Right atrium auricular region (tissue), 2 donors: ENCODE measurements around the gene ROCK2. TPM values are rescaled to one million over a fixed set of nuclear protein-coding genes. Genes with fewer than 3 reads are reported as not detected.
"Not testable (repeated sequence)": the region's sequence is repeated elsewhere in the genome, so short reads cannot be mapped to it uniquely, and the experiment has no call there.

Experiments used
- DNase-seq: peaks from one replicate; pipeline ENCODE4 v3.0.0-alpha.2; 2019; ENCODE audit warnings: low spot score
- H3K27ac ChIP-seq, 2 donors: fragments of 200-600 bp; sonication (generic); 1 replicate in 1 of 2; 2 replicates in 1 of 2; pipeline ENCODE4 v1.5.1; 2016 to 2019
- H3K27me3 ChIP-seq, 2 donors: fragments of 200-600 bp; sonication (generic); one replicate each; pipeline versions ENCODE4 v1.5.1 to v1.6.0; 2017 to 2019
- H3K36me3 ChIP-seq: fragments of 200-600 bp; sonication (generic); one replicate; pipeline ENCODE4 v1.5.1; 2016
- H3K4me1 ChIP-seq, 2 donors: fragments of 200-600 bp; sonication (generic); one replicate each; pipeline versions ENCODE4 v1.5.1 to v1.6.0; 2017 to 2019
- H3K4me3 ChIP-seq, 2 donors: fragments of 200-600 bp; sonication (generic); 1 replicate in 1 of 2; 2 replicates in 1 of 2; pipeline ENCODE4 v1.5.1; 2017 to 2019; ENCODE audit warnings: mild to moderate bottlenecking in 1 of 2, moderate library complexity in 1 of 2
- H3K9me3 ChIP-seq, 2 donors: fragments of 200-600 bp; sonication (generic); one replicate each; pipeline ENCODE4 v1.5.1; 2019
- total RNA-seq, 2 donors: library from RNA; depleted of rRNA; stranded (reverse); fragments of >200 nt; gene quantifications; one replicate each; pipeline ENCODE4 v1.1.0, GENCODE V29; 2016
- TF ChIP-seq, protein P1 (sequence below), 2 donors: fragments of 200-600 bp; sonication (generic); IDR thresholded peaks; one replicate each; pipeline ENCODE4 v1.5.1; 2019; ENCODE audit warnings: antibody characterized with exemption in 2 of 2

Gene ROCK2
- total RNA-seq, 2 donors from 2014 or later = 32.3 to 32.6 TPM

DNA sequence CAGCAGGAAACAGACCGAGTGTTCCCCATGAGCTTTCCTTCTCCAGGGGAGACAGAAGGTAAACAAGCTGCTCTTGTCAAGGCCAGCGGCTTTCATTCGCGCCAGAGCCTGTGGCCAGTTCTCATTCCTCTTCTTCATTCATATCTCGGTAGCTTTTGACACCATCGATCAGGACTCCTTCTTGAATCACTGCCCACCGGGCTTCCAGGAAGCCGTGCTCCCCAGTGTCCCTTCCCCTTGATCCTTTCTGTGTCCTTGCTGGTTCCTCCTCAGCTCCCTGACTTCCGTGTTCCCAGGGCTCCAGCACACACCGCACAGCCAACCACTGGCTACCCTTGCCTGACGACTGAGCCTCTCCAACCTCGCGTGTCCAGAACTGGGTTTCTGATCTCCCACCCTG, 175.1 kb downstream of the ROCK2 start:
- TF ChIP-seq, protein P1, sequence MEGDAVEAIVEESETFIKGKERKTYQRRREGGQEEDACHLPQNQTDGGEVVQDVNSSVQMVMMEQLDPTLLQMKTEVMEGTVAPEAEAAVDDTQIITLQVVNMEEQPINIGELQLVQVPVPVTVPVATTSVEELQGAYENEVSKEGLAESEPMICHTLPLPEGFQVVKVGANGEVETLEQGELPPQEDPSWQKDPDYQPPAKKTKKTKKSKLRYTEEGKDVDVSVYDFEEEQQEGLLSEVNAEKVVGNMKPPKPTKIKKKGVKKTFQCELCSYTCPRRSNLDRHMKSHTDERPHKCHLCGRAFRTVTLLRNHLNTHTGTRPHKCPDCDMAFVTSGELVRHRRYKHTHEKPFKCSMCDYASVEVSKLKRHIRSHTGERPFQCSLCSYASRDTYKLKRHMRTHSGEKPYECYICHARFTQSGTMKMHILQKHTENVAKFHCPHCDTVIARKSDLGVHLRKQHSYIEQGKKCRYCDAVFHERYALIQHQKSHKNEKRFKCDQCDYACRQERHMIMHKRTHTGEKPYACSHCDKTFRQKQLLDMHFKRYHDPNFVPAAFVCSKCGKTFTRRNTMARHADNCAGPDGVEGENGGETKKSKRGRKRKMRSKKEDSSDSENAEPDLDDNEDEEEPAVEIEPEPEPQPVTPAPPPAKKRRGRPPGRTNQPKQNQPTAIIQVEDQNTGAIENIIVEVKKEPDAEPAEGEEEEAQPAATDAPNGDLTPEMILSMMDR (IDR thresholded peaks at IDR 0.05) = no peak
- Histone ChIP-seq H3K9me3 (no peaks in the 10 kb centered on the region), H3K4me3 (no peak overlapping the region), H3K4me1 (no peaks in the 10 kb centered on the region), H3K27me3 (no peaks in the 10 kb centered on the region), H3K36me3 (no peaks in the 10 kb centered on the region), H3K27ac (no peak overlapping the region)
- DNase-seq = no peak

DNA sequence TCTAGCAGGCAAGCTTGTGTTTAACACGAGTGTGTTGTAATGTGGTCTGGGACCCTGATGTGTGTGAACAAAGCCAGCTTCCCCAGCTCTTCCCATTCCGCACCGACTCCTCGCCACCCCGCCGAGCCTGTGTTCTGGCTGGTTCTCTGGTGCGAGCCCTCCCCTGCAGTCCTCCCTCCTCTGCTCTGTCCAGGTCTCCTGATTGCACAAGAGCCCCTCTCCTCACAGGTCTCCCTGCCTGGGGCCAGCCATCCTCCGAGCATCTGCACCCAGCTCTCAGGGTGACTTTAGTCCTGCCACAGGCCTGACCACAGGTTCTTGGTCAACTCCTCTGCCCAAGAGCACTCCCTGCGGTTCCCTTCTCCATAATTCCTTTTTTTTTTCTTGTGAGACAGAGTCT, 175.9 kb downstream of the ROCK2 start:
- DNase-seq = no peak
- TF ChIP-seq, protein P1 (IDR thresholded peaks at IDR 0.05) = no peak
- no peak overlapping the region for H3K27ac ChIP-seq
- no peaks in the 10 kb centered on the region for H3K4me1 ChIP-seq
- H3K27me3 ChIP-seq = no peaks in the 10 kb centered on the region
- no peaks in the 10 kb centered on the region for H3K36me3 ChIP-seq
- no peaks in the 10 kb centered on the region for H3K9me3 ChIP-seq
- no peak overlapping the region for H3K4me3 ChIP-seq

DNA sequence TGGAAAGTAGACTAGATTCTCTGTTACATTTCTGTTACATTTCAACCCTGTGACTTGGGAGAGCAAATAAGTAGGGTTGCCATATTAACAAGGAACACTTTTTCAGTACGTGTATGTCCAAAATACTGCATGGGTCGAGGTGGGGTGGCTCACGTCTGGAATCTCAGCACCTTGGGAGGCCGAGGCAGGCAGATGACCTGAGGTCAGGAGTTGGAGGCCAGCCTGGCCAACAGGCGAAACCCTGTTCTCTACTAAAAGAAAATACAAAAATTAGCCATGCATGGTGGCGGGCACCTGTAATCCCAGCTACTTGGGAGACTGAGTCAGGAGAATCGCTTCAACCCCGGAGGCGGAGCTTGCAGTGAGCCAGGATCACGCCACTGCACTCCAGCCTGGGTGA, 178.0 kb downstream of the ROCK2 start:
- Histone ChIP-seq H3K4me3 (no peak overlapping the region), H3K4me1 (no peaks in the 10 kb centered on the region), H3K9me3 (no peaks in the 10 kb centered on the region), H3K27me3 (no peaks in the 10 kb centered on the region), H3K36me3 (no peaks in the 10 kb centered on the region), H3K27ac (no peak overlapping the region)
- no peak for DNase-seq
- TF ChIP-seq, protein P1 (IDR thresholded peaks at IDR 0.05) = no peak

DNA sequence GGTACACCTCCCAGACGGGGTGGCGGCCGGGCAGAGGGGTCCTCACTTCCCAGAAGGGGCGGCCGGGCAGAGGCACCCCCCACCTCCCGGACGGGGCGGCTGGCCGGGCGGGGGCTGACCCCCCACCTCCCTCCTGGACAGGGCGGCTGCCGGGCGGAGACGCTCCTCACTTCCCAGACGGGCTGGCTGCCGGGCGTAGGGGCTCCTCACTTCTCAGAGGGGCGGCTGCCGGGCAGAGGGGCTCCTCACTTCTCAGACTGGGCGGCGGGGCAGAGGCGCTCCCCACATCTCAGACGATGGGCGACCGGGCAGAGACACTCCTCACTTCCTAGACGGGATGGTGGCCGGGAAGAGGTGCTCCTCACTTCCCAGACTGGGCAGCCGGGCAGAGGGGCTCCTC, 179.4 kb downstream of the ROCK2 start:
- not testable (repeated sequence) for DNase-seq, H3K27ac ChIP-seq, H3K4me1 ChIP-seq, H3K27me3 ChIP-seq, H3K36me3 ChIP-seq, H3K4me3 ChIP-seq, H3K9me3 ChIP-seq

DNA sequence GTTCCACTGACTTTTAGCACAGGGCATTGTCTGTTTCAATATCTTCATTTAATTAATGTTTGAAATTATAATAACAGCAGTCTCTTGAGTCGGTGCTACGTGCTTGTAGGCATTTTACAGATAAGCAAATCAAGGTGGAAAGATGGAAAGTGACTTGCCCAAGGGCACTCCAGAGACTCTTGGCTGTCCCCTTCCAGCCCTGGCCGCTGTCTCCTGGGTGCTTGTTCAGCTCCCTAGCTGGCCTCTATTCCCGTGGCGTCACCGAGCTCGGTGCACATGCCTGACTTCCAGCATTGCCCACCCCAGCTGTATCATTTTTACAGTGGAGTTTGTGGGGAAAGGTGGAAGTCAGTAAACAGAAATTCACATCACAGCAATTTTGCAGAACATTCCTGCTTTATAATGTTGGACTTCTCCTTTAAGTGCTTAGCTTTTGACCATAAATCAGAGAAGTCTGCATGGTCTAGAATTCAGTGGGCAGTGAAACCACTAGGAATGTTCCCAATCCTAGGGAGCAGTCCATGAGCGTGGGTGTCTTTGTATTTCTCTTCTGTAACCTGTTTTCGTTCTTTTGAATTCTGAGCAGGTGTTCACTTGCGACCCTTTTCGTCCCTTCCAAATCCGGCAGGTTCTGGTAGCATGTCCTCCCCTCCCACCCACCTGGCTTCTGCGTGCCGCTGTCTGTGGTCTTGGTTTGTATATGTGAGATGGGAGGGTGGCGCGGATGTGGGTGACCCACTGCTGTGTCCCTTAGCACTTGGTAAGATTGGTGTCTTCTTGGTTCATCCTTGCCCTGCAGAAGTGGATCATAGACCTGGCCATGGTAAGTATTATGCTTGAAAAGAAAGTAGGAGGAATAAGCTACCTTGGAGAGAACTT, 180.8 kb downstream of the ROCK2 start:
- no peak overlapping the region for H3K27ac ChIP-seq
- TF ChIP-seq, protein P1 (IDR thresholded peaks at IDR 0.05) = no peak

DNA sequence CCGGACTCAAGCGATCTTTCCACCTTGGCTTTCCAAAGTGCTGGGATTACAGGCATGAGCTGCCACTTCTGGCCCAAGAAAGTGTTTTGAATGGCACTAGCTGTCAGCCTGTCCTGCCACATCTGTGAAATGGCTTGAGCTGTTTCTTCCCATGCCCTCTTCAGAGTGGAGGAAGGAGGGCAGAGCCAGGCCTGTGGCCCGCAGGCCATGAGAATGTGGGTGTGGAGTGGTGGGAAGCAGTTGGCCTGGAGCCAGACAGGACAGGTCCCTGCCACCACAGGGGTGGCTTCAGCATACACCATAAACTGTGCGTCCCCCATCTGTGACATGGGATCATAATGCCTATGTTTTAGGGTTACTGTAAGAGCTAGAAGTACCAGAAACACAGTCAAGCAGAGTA, 182.7 kb downstream of the ROCK2 start:
- Histone ChIP-seq H3K4me1 (no peaks in the 10 kb centered on the region), H3K27ac (no peak overlapping the region), H3K9me3 (no peaks in the 10 kb centered on the region), H3K27me3 (no peaks in the 10 kb centered on the region), H3K4me3 (no peak overlapping the region), H3K36me3 (no peaks in the 10 kb centered on the region)
- TF ChIP-seq, protein P1 (IDR thresholded peaks at IDR 0.05) = no peak
- DNase-seq = no peak

More for the DNA sequence above, 180.8 kb downstream of the ROCK2 start:
- no peak overlapping the region for H3K4me3 ChIP-seq
- H3K27me3 ChIP-seq = no peaks in the 10 kb centered on the region
- H3K4me1 ChIP-seq = no peaks in the 10 kb centered on the region
- DNase-seq = peak; percentile 52
- no peaks in the 10 kb centered on the region for H3K36me3 ChIP-seq
- no peaks in the 10 kb centered on the region for H3K9me3 ChIP-seq
